Left lung (tissue), 10 donors: ENCODE results near the gene CCR7. TPM values are rescaled to one million over a fixed set of nuclear protein-coding genes. Genes with fewer than 3 reads are reported as not detected.
A peak's percentile ranks its signal among the peaks of the same experiment; 100 is the strongest.

Experiments used
- ATAC-seq: fragments of 200-7000 bp; cut with Tn5 transposase; one replicate; pipeline ENCODE4 v1.9.1; 2020; ENCODE audit warnings: moderate library complexity
- DNase-seq, 4 donors: peaks; one replicate each; pipeline ENCODE4 v3.0.0-alpha.2; 2013 to 2020
- H3K27ac ChIP-seq, 2 donors: fragments of 200-600 bp; sonication (generic) in 1 of 2; one replicate each; pipeline versions ENCODE4 v1.5.0 to v1.8.0; 2020 to 2021
- H3K27me3 ChIP-seq, 2 donors: fragments of 200-600 bp; sonication (generic) in 1 of 2; one replicate each; pipeline versions ENCODE4 v1.5.0 to v1.8.0; 2020 to 2021
- H3K36me3 ChIP-seq, 2 donors: fragments of 200-600 bp; sonication (generic) in 1 of 2; one replicate each; pipeline versions ENCODE4 v1.5.0 to v1.8.0; 2020 to 2021
- H3K4me1 ChIP-seq, 2 donors: fragments of 200-600 bp; one replicate each; pipeline ENCODE4 v1.8.0; 2021
- H3K4me3 ChIP-seq, 2 donors: fragments of 200-600 bp; sonication (generic) in 1 of 2; one replicate each; pipeline versions ENCODE4 v1.5.0 to v1.8.0; 2020 to 2021; ENCODE audit warnings: mild to moderate bottlenecking in 1 of 2
- H3K9me3 ChIP-seq, 2 donors: fragments of 200-600 bp; sonication (generic) in 1 of 2; one replicate each; pipeline versions ENCODE4 v1.5.0 to v1.8.0; 2020 to 2021
- CTCF ChIP-seq, 2 donors: fragments of 200-600 bp; sonication (generic) in 1 of 2; IDR thresholded peaks; one replicate each; pipeline versions ENCODE4 v1.5.0 to v1.8.0; 2021; ENCODE audit warnings: antibody characterized with exemption in 2 of 2
- intact Hi-C, 2 donors: fragments of 100-400 bp; cut with DNase I; formaldehyde crosslinking; loops; one replicate each; pipeline versions ENCODE4 v1.11.2 to v1.14.2; 2022
- polyA plus RNA-seq, 6 donors: library from polyadenylated mRNA; unstranded; fragments of 120-200 nt; gene quantifications; one replicate each; pipeline ENCODE4 v1.2.1, GENCODE V29; 2013; ENCODE audit not compliant: insufficient read length in 6 of 6
- total RNA-seq, 2 donors: library from RNA; stranded (reverse); fragmentation: NEBNext Ultra II Directional; extraction: Animal tissue kit (Norgen Biotek cat#: 25700); gene quantifications; one replicate each; pipeline ENCODE4 v1.2.1, GENCODE V29; 2021
- donor health status: DM: no; HTN: yes; CAD: no.
- donor health status: DM: no; HTN: no; CAD: no.

The CCR7 gene
- total and polyA plus RNA-seq, 8 donors: 0.35 to 1.6 (median 0.79) TPM

GRCh38 chr17:40598619-40599467 is 33.6 kb upstream of the CCR7 start:
- no peaks in the 10 kb centered on the region for H3K36me3 ChIP-seq
- H3K4me1 ChIP-seq: no peaks in the 10 kb centered on the region
- H3K27ac ChIP-seq: peak overlapping the region in 1 of 2 donors; percentile 35
- H3K4me3 ChIP-seq: no peak overlapping the region
- H3K9me3 ChIP-seq: no peaks in the 10 kb centered on the region
- TF ChIP-seq CTCF (IDR thresholded peaks at IDR 0.05): no peak
- DNase-seq: no peak
- no peaks in the 10 kb centered on the region for H3K27me3 ChIP-seq
- no peak for ATAC-seq
- intact Hi-C loops: no loop called here

GRCh38 chr17:40598301-40598618 is 33.0 kb upstream of the CCR7 start:
- H3K27ac ChIP-seq: peak overlapping the region in 1 of 2 donors; percentile 35
- ATAC-seq: no peak
- no peaks in the 10 kb centered on the region for H3K4me1 ChIP-seq
- intact Hi-C loops: no loop called here
- H3K4me3 ChIP-seq: no peak overlapping the region
- no peaks in the 10 kb centered on the region for H3K9me3 ChIP-seq
- no peaks in the 10 kb centered on the region for H3K27me3 ChIP-seq
- no peak for TF ChIP-seq CTCF (IDR thresholded peaks at IDR 0.05)
- no peak for DNase-seq
- H3K36me3 ChIP-seq: no peaks in the 10 kb centered on the region

GRCh38 chr17:40597556-40598300 is 32.5 kb upstream of the CCR7 start:
- no peak for TF ChIP-seq CTCF (IDR thresholded peaks at IDR 0.05)

GRCh38 chr17:40597156-40597555 is 31.9 kb upstream of the CCR7 start:
- intact Hi-C loops: no loop called here
- ATAC-seq: no peak
- TF ChIP-seq CTCF (IDR thresholded peaks at IDR 0.05): no peak
- Histone ChIP-seq H3K36me3 (no peaks in the 10 kb centered on the region), H3K27ac (no peak overlapping the region), H3K4me1 (no peaks in the 10 kb centered on the region), H3K27me3 (no peaks in the 10 kb centered on the region), H3K9me3 (no peaks in the 10 kb centered on the region), H3K4me3 (no peak overlapping the region)
- no peak for DNase-seq

More at GRCh38 chr17:40597556-40598300, 32.5 kb upstream of the CCR7 start:
- H3K36me3 ChIP-seq: no peaks in the 10 kb centered on the region
- DNase-seq: no peak
- no peaks in the 10 kb centered on the region for H3K4me1 ChIP-seq
- intact Hi-C loops: no loop called here
- no peaks in the 10 kb centered on the region for H3K9me3 ChIP-seq
- no peak for ATAC-seq
- no peaks in the 10 kb centered on the region for H3K27me3 ChIP-seq
- peak overlapping the region in 1 of 2 donors; percentile 35 for H3K27ac ChIP-seq
- no peak overlapping the region for H3K4me3 ChIP-seq

- Histone ChIP-seq H3K4me3 (no peak overlapping the region), H3K9me3 (no peaks in the 10 kb centered on the region), H3K27me3 (no peaks in the 10 kb centered on the region), H3K36me3 (no peaks in the 10 kb centered on the region), H3K27ac (no peak overlapping the region), H3K4me1 (no peaks in the 10 kb centered on the region)
- no peak for TF ChIP-seq CTCF (IDR thresholded peaks at IDR 0.05)
- DNase-seq: no peak
- intact Hi-C loops: no loop called here
- ATAC-seq: peak; percentile 79
Observed at GRCh38 chr17:40596261-40596919, 31.1 kb upstream of the CCR7 start.
